Dedifferentiated amniotic fluid mesenchymal stem cell (primary cell): ENCODE data around the gene ARHGEF7.

Source experiments
- DNase-seq: peaks from one replicate; pipeline ENCODE4 v3.0.0-alpha.2; 2016; ENCODE audit errors: extremely low spot score

ARHGEF7 gene

DNA sequence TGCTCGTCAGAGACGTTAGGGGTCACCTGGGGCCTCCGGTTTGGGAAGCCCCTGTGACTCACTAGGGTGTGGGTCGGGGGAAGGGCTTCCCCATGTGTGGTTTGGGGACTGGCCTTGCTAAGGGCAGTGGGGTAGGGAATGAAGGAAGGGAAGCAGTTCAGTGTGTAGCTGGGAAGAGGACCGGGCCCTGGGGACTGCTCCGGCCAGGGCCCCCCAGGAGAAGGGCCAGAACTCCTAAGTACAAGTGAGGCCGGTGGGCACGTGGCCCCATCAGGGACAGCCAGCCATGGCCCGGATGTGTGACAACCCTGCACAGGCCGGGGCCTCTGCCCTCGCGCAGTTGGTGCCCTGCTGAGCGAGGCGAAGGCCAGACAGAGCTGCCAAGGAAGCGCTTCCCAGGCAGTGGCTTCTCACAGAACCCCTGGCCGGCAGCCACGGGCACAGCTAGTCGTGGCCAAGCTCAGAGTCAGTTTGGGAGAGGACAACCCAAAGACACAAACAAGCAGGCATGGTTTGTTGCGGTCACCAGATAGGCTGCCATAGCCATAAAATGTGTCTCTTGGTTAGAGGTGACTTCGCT lies 231.1 kb downstream of the ARHGEF7 start:
- no peak for DNase-seq

DNA sequence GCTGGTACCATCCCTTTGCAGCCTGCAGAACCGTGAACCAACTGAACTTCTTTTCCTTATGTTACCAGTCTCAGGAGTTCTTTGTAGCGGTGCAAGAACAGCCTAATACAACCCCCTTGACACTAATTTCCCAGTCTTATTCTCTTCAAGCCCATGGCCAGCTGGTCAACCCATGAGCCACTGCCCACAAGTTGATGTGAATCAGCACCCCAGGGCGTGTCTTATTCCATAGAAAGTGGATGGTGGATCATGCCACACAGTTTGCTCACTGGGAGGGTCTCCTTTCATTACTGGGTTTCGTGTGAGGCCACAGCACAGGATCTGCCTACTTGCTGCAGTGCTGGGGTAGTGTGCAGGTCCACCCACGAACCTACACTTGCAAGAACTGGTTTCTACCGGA lies 232.3 kb downstream of the ARHGEF7 start:
- no peak for DNase-seq

- DNase-seq = no peak
Observed at GRCh38 chr13:111353508-111353907, 238.4 kb downstream of the ARHGEF7 start.

DNA sequence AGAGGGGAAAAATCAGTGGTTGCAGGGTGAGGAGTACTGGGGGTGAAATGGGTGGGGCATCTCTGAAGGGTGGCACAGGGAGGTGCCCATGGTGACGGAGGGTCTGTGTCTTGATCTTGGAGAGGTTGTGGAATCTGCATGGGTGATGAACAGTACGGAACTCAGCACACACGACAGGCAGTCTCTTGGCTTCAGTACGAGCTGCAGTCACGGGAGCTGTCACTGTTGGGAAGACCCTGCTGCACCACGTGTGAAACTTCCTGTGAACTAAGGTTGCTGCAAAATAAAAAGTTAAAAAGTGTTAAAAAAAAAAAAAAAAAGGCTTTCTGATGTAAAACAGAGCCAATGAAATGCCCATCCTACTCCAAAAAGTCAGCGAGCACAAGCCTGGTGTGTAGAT lies 239.7 kb downstream of the ARHGEF7 start:
- no peak for DNase-seq
